HG02763 (cell line): Measurements from ENCODE around the gene PUM1.

ENCODE experiments used
- ATAC-seq: cut with Tn5 transposase; IDR thresholded peaks from one replicate; pipeline ENCODE4 v1.9.1; 2021; ENCODE audit warnings: mild to moderate bottlenecking, moderate library complexity; ENCODE audit not compliant: unreplicated experiment

Gene PUM1

DNA sequence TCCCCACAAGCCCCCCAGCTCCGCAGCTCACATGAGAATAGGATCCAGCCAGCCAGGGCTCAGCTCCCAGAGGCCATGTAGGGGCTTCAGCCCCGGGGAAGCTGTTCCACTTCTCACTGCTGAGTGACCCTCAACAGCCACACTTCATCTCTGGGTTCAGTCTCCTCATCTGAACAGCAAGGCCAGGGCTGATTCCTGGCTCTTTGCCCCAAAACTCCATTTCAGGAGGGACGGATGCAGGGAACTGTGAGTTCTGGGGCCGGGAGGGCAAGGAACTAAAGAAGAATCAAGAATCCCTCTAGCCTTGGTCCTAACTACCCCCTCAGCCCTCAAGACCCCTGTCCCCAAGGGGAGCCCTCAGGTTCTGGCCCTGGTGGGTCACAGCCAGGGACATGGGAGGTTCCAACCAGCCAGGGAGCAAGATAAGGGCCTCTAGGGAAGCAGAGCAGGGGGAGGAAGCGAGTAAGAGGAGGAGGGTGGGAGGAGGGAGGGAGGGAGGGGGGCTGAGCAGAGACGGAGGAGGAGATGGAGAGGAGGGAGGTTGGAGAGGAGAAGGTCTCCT, 170.1 kb downstream of the PUM1 start:
- ATAC-seq, result no peak

GRCh38 chr1:30894508-30894973, 171.0 kb downstream of the PUM1 start:
- no peak for ATAC-seq

DNA sequence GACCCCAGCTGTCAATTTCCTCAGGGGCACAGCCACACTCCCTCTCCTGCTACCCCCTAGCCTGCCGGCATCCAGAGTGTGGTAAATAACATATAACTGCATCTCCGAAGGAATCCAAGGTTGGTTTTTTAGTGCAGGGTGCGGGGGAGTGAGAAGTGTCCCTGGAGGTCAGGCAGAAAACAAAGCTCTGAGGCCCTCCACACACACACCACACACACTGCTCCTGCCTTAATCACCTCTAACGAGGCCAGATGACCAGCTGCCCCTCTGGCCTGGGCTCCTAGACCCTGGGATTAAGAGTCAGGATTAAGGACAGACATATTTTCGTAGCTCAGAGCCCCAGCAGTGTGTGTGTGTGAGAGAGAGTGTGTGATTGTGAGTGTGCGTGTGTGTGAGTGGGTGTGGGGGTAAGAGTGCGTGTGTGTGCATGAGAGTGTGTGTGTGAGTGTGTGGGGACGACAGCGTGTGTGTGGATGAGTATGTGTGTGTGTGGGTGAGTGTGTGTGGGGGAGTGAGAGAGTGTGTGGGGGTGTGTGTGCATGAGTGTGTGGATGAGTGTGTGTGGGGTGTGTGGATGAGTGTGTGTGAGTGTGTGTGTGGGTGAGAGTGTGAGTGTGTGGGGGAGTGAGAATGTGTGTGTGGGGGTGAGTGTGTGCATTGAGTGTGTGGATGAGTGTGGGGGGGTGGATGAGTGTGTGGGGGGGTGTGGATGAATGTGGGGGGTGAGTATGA, 171.6 kb downstream of the PUM1 start:
- ATAC-seq, result no peak

- no peak for ATAC-seq
Measured at GRCh38 chr1:30892671-30893073, 172.8 kb downstream of the PUM1 start.

DNA sequence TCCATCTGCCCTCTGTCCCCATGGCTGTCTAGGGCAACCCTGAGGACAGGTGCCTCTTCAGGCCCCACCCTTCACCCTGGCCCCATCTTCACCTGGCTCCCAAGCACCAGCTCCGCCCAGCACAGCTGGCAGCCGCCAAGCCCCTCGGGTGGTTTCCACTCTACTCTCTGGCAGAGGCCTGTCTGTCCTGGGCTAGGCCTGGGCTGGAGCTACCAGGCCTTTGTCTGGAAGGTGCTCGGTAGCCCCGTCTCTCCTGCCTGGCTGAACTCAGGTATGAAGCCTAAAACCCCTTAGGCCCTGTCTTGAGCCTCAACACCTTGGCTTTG, 174.3 kb downstream of the PUM1 start:
- ATAC-seq, result no peak

DNA sequence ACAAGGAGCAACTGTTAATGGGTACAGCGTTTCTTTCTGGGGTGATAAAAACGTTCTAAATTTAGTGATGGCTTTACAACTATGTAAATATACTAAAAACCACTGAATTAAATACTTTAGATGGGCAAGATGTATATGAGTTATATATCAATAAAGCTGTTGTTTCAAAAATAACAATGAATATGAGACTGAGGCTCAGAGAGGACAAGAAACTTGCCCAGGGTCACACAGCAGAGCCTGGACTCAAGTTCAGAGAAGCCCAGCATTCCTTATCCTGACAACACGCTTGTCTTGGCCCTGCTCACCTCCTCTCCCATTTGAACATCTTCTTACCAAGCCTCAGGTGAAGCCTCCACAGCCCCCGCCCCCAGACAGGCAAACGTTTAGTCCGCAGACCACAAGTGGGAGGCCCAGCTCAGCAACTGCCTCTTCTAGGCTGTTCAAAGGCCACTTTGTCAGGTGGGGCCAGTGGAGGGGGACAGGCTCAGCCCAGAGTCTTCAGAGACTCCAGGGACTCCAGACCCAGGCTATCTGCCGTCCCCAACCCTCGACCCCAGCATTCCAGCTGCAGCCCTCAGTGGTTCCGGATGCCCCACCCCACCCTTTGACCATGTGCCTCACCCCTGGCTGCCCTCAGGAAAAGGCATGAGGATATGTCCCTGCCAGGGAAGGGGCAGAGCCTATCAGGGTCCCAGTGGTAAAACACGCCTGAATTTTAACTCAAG, 174.9 kb downstream of the PUM1 start:
- ATAC-seq, result no peak

DNA sequence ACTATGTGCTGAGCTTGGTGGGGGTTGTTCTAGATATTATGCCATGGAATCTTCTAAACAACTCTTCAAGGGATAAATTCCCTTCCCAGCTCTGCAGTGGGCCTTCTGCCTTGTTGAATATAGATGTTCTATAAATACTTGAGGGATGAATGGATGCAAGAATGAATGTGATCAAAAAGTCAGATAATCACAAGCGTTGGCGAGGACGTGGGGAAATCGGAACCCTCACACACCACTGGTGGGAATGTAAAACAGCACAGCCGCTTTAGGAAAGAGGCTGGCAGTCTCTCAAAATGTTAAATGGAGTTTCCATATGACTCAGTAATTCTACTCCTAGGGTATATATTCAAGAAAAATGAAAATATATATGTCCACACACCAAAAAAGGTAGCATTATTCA, 176.0 kb downstream of the PUM1 start:
- no peak for ATAC-seq

DNA sequence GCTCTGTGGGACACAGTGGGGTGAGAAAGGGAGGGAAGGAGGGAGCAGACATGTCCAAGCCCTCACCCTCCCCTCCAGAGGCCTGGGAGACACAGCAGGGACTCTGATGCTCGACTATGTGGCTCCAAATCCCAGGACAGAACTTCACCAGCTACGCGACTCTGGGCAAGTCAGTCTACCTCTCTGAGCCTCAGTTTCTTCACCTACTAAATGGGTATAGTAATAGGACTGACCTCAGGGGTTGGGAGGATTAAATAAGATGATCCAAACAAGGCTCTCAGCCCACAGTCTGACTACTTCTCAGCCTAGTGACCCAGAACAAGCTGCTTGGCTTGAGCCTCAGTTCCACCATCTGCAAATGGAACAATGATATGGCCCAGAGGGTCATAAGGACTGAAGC, 176.5 kb downstream of the PUM1 start:
- ATAC-seq, result no peak

DNA sequence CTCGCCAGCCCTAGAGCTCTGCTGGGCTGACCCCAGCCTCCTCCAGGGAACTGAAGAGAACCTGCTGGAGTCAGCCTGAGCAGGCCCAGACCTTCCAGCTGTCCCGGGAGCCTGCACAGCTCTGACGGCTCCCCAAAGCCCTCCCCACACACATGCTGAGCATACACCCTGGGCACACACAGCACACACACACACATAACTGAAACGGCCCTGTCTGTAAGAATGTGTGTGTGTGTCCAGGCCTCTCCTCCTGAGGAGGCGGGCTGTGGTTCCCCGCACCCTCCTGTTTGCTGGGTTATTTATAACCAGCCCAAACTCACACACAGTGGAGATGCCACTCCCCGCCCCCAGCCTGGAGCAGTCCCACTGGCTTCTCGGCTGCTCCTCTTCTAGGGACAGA, 177.1 kb downstream of the PUM1 start:
- ATAC-seq, result no peak

- no peak for ATAC-seq
Measured at GRCh38 chr1:30887485-30888315, 177.8 kb downstream of the PUM1 start.

GRCh38 chr1:30886710-30887428, 178.6 kb downstream of the PUM1 start:
- ATAC-seq, result no peak

GRCh38 chr1:30885570-30886522, 179.7 kb downstream of the PUM1 start:
- ATAC-seq, result no peak

DNA sequence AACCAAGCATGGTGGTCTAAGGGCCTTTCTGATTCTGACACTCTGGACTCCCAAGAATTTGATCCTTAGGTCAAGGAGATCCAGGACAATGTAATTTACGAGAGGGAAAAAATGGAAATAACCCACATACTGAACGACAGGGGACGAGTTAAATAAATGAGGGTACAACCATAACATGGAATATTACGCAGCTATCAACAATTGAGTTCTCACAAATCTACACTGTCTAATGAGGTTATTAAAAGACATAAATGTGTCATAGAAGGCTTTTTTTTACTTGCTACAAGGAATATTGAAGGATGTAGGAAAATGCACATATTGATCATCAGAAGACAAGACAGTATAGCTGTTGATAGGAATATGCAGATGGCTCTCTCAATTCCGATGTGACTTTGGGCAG, 180.8 kb downstream of the PUM1 start:
- no peak for ATAC-seq

- no peak for ATAC-seq
Measured at GRCh38 chr1:30883389-30884172, 181.9 kb downstream of the PUM1 start.

GRCh38 chr1:30882678-30883388, 182.7 kb downstream of the PUM1 start:
- ATAC-seq, result no peak
